Measurements from ENCODE around the gene PRAC1. TPM values are rescaled to one million over a fixed set of nuclear protein-coding genes. Genes with fewer than 3 reads are reported as not detected.

PRAC1 gene
- total RNA-seq, 1 experiment from 2014 or later: not detected

- Histone ChIP-seq H2AFZ (ENCODE audit: low read length) (no peak overlapping the region), H3K4me2 (ENCODE audit: insufficient read depth, insufficient read length, low read length) (no peak overlapping the region), H3K79me1 (ENCODE audit: insufficient read depth, low read depth, low read length, poor library complexity, severe bottlenecking) (no peaks in the 10 kb centered on the region), H4K91ac (ENCODE audit: insufficient read length, low read depth, low read length) (no peak overlapping the region), H2BK15ac (ENCODE audit: low read depth, low read length) (no peak overlapping the region), H2BK5ac (ENCODE audit: insufficient read length, low read length) (no peak overlapping the region), H3K27me3 (ENCODE audit: insufficient read depth, low read length) (peaks cover 100% of the 10 kb centered on the region), H2BK20ac (ENCODE audit: low read depth, low read length, poor library complexity, severe bottlenecking) (no peak overlapping the region), H2BK12ac (ENCODE audit: insufficient read length, low read depth, low read length) (no peak overlapping the region), H3K9ac (ENCODE audit: extremely low read depth, insufficient read length, low read length) (no peak overlapping the region), H3K79me2 (ENCODE audit: insufficient read depth, low read length) (no peaks in the 10 kb centered on the region), H3K4me1 (ENCODE audit: insufficient read depth, low read length) (peaks cover 2% of the 10 kb centered on the region; the same call in 1 of the 2 replicates), H4K20me1 (ENCODE audit: control insufficient read depth, insufficient read depth, insufficient read length) (peaks cover 4% of the 10 kb centered on the region), H3K23me2 (ENCODE audit: insufficient read length, low read depth, low read length, poor library complexity, severe bottlenecking) (peaks cover 8% of the 10 kb centered on the region), H2AK5ac (ENCODE audit: insufficient read length, low read length) (no peak overlapping the region), H3K56ac (ENCODE audit: insufficient read length, low read depth, low read length) (no peak overlapping the region), H3K9me3 (ENCODE audit: control insufficient read depth, low read depth, low read length) (no peaks in the 10 kb centered on the region), H3T11ph (ENCODE audit: low read length) (no peak overlapping the region), H2BK120ac (ENCODE audit: low read depth, low read length, poor library complexity, severe bottlenecking) (no peak overlapping the region), H4K5ac (ENCODE audit: insufficient read length, low read depth, low read length) (no peak overlapping the region), H3K14ac (ENCODE audit: insufficient read depth, low read length) (no peak overlapping the region), H3K18ac (ENCODE audit: insufficient read length, low read depth, low read length) (no peak overlapping the region), H3K23ac (ENCODE audit: insufficient read length, low read depth, low read length) (no peak overlapping the region), H3K4ac (ENCODE audit: low read depth, low read length) (no peak overlapping the region), H4K8ac (replicated peaks; ENCODE audit: insufficient read length, low read depth, low read length) (no peak overlapping the region), H3K27ac (ENCODE audit: insufficient read length, low read depth, low read length) (no peak overlapping the region)
- peaks cover 28 to 41% of the 10 kb centered on the region in 2 experiments for H3K4me1 Mint-ChIP-seq
- no CpG with 5 or more reads among the region's 32 CpGs for WGBS (ENCODE audit: extremely low coverage, insufficient read length, low lambda C conversion rate)
- H3K27me3 Mint-ChIP-seq (ENCODE audit: low read depth): peaks cover 100% of the 10 kb centered on the region
- TF ChIP-seq, protein P1, sequence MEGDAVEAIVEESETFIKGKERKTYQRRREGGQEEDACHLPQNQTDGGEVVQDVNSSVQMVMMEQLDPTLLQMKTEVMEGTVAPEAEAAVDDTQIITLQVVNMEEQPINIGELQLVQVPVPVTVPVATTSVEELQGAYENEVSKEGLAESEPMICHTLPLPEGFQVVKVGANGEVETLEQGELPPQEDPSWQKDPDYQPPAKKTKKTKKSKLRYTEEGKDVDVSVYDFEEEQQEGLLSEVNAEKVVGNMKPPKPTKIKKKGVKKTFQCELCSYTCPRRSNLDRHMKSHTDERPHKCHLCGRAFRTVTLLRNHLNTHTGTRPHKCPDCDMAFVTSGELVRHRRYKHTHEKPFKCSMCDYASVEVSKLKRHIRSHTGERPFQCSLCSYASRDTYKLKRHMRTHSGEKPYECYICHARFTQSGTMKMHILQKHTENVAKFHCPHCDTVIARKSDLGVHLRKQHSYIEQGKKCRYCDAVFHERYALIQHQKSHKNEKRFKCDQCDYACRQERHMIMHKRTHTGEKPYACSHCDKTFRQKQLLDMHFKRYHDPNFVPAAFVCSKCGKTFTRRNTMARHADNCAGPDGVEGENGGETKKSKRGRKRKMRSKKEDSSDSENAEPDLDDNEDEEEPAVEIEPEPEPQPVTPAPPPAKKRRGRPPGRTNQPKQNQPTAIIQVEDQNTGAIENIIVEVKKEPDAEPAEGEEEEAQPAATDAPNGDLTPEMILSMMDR (conservative IDR thresholded peaks at IDR 0.05): peak; percentile 85
- H3K36me3 Mint-ChIP-seq (ENCODE audit: insufficient read depth in 1 of 3, low read depth in 3 of 3): peaks cover 0 to 2% (median 0%) of the 10 kb centered on the region in 3 experiments; a peak in 1 of 7 replicates
- no peak overlapping the region; a peak in 1 of 5 replicates for H3K4me3 Mint-ChIP-seq
- peaks cover 4 to 6% of the 10 kb centered on the region in 2 experiments; a peak in 3 of 5 replicates for H3K9me3 Mint-ChIP-seq
- DNase-seq: peak; percentile 85
- H3K27ac Mint-ChIP-seq: no peak overlapping the region
Observed at GRCh38 chr17:48724251-48725003, 2.1 kb upstream of the PRAC1 start.

Measured in H9 (cell line).